ENCODE data around the gene ACTG1. TPM values are rescaled to one million over a fixed set of nuclear protein-coding genes. Genes with fewer than 3 reads are reported as not detected.

ACTG1 gene
- total and polyA plus RNA-seq, 9 of the 15 experiments (the other 6 are each of a cell fraction or from before 2014, with no cell fraction given), result 224 to 1,775 (median 568) TPM

DNA sequence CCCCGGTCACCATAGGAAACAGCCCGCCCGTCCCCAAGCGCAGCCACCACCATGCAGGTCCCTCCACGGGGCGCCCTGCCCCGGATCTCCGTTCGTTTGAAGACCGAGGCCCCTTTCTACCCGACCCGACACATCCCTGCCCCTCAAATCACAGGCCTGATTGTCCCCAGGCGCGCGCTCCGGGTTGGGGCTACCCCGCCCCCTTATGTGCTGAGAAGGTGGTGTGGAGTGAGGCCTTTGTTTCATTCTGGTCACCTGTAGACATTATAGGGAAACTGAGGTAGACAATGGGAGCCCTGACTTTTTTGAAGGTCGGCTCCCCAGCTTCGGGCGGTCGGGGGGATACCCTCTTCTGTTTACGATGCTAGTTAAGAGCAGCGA is 763 bp upstream of the ACTG1 start (continued):
- TF ChIP-seq TRIM28 (IDR thresholded peaks at IDR 0.05) (no peak), TAF9B (IDR thresholded peaks at IDR 0.05; ENCODE audit: partially characterized antibody) (no peak), HIVEP1 (CRISPR knock-in tag; IDR thresholded peaks at IDR 0.05) (no peak), U2AF1 (optimal IDR thresholded peaks at IDR 0.05; ENCODE audit: low read depth, low read length) (no peak), DDX20 (tag; IDR thresholded peaks at IDR 0.05; ENCODE audit: low read depth) (no peak), ARID4B (CRISPR knock-in tag; IDR thresholded peaks at IDR 0.05) (no peak), PHF20 (IDR thresholded peaks at IDR 0.05; ENCODE audit: partially characterized antibody) (peak; percentile 14), FOXP4 (CRISPR knock-in tag; IDR thresholded peaks at IDR 0.05; ENCODE audit: borderline replicate concordance) (no peak), TRIM25 (IDR thresholded peaks at IDR 0.05; ENCODE audit: borderline replicate concordance) (no peak), YY1 (IDR thresholded peaks at IDR 0.05; ENCODE audit: borderline replicate concordance in 1 of 3, control insufficient read depth in 1 of 3, extremely low read depth in 1 of 3, insufficient read depth in 3 of 3, insufficient read length in 1 of 3, insufficient replicate concordance in 2 of 3, low read depth in 1 of 3, low read length in 2 of 3) (peak in 1 of 3 experiments; percentile 42), SAFB2 (IDR thresholded peaks at IDR 0.05; ENCODE audit: borderline replicate concordance, low read depth, low read length, severe bottlenecking) (no peak), ZNF324 (CRISPR knock-in tag; IDR thresholded peaks at IDR 0.05) (no peak), MYBL2 (IDR thresholded peaks at IDR 0.05; ENCODE audit: low read depth) (no peak), MYBL2 (CRISPR knock-in tag; IDR thresholded peaks at IDR 0.05; ENCODE audit: borderline replicate concordance) (no peak)
- TF ChIP-seq, protein P1, sequence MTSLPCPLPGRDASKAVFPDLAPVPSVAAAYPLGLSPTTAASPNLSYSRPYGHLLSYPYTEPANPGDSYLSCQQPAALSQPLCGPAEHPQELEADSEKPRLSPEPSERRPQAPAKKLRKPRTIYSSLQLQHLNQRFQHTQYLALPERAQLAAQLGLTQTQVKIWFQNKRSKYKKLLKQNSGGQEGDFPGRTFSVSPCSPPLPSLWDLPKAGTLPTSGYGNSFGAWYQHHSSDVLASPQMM (CRISPR knock-in tag; IDR thresholded peaks at IDR 0.05), result no peak
- TF ChIP-seq, protein P2, sequence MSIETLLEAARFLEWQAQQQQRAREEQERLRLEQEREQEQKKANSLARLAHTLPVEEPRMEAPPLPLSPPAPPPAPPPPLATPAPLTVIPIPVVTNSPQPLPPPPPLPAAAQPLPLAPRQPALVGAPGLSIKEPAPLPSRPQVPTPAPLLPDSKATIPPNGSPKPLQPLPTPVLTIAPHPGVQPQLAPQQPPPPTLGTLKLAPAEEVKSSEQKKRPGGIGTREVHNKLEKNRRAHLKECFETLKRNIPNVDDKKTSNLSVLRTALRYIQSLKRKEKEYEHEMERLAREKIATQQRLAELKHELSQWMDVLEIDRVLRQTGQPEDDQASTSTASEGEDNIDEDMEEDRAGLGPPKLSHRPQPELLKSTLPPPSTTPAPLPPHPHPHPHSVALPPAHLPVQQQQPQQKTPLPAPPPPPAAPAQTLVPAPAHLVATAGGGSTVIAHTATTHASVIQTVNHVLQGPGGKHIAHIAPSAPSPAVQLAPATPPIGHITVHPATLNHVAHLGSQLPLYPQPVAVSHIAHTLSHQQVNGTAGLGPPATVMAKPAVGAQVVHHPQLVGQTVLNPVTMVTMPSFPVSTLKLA (conservative IDR thresholded peaks at IDR 0.05), result 0 out of 4 replicates have a peak, but pooled peaks of 1 of the 2 experiments have one; percentile 27

All from K562 (cell line).